NCI-H1436 (cell line): Measurements from ENCODE around the gene TGFBR2.
"Not testable (repeated sequence)": the region's sequence is repeated elsewhere in the genome, so short reads cannot be mapped to it uniquely, and the experiment has no call there.

Source experiments
- DNase-seq: peaks from one replicate; lab custom pipeline; 2025; lab: John Stamatoyannopoulos, UW

The TGFBR2 gene

GRCh38 chr3:30658328-30659052 is 52.1 kb downstream of the TGFBR2 start:
- no peak for DNase-seq

GRCh38 chr3:30659270-30660130 is 53.1 kb downstream of the TGFBR2 start:
- no peak for DNase-seq

GRCh38 chr3:30660136-30660535 is 53.7 kb downstream of the TGFBR2 start:
- no peak for DNase-seq

- DNase-seq: no peak
Measured at GRCh38 chr3:30660656-30661055, 54.3 kb downstream of the TGFBR2 start.

GRCh38 chr3:30661098-30661873 is 54.9 kb downstream of the TGFBR2 start:
- DNase-seq: no peak

- DNase-seq: no peak
Measured at GRCh38 chr3:30662836-30663235, 56.4 kb downstream of the TGFBR2 start.

- DNase-seq: no peak
Measured at GRCh38 chr3:30663533-30664241, 57.3 kb downstream of the TGFBR2 start.

- DNase-seq: no peak
Measured at GRCh38 chr3:30664459-30664858, 58.1 kb downstream of the TGFBR2 start.

- no peak for DNase-seq
Measured at GRCh38 chr3:30664884-30665283, 58.5 kb downstream of the TGFBR2 start.

- no peak for DNase-seq
Measured at GRCh38 chr3:30665539-30665938, 59.1 kb downstream of the TGFBR2 start.

- DNase-seq: no peak
Measured at GRCh38 chr3:30666572-30667279, 60.3 kb downstream of the TGFBR2 start.

GRCh38 chr3:30667280-30667651 is 60.9 kb downstream of the TGFBR2 start:
- no peak for DNase-seq

GRCh38 chr3:30668051-30668609 is 61.7 kb downstream of the TGFBR2 start:
- no peak for DNase-seq

GRCh38 chr3:30669360-30669934 is 63.0 kb downstream of the TGFBR2 start:
- DNase-seq: not testable (repeated sequence)

- no peak for DNase-seq
Measured at GRCh38 chr3:30670292-30670691, 63.9 kb downstream of the TGFBR2 start.

- DNase-seq: no peak
Measured at GRCh38 chr3:30671527-30672286, 65.3 kb downstream of the TGFBR2 start.

- no peak for DNase-seq
Measured at GRCh38 chr3:30672287-30672735, 65.9 kb downstream of the TGFBR2 start.

GRCh38 chr3:30672959-30673358 is 66.6 kb downstream of the TGFBR2 start:
- no peak for DNase-seq

- no peak for DNase-seq
Measured at GRCh38 chr3:30673425-30674341, 67.3 kb downstream of the TGFBR2 start.
